PC-9 (cell line): ENCODE results near the gene FYN. TPM values are rescaled to one million over a fixed set of nuclear protein-coding genes. Genes with fewer than 3 reads are reported as not detected.

ENCODE experiments used
- BruUV-seq: library from RNA; stranded (reverse); fragments of 400-500 nt; replicated peaks from 2 replicates; lab custom pipeline; 2021; lab: Mats Ljungman, UMichigan
- CTCF ChIA-PET: fragments of 300-600 bp; sonication (Branson Sonifier 250); formaldehyde crosslinking; loops from one replicate; lab custom pipeline; 2022; ENCODE audit warnings: antibody characterized with exemption; lab: Charles Lee
- POLR2A ChIA-PET: fragments of 300-600 bp; sonication (Branson Sonifier 250); formaldehyde crosslinking; loops from one replicate; lab custom pipeline; 2022; ENCODE audit warnings: antibody characterized with exemption; ENCODE audit not compliant: unreplicated experiment; lab: Charles Lee
- DNase-seq, 2 experiments: peaks; one replicate each; pipeline versions ENCODE4 v3.0.0 to v3.0.0-alpha.2; 2015 to 2022; ENCODE audit warnings: mixed read lengths in 1 of 2
- H2AFZ ChIP-seq: fragments of 200-600 bp; sonication (generic); 2 replicates; pipeline ENCODE4 v1.8.1; 2017; ENCODE audit warnings: antibody characterized with exemption
- H3F3A ChIP-seq: fragments of 200-600 bp; sonication (generic); 2 replicates; pipeline ENCODE4 v1.8.1; 2017; ENCODE audit warnings: antibody characterized with exemption, mild to moderate bottlenecking, low read depth; ENCODE audit not compliant: insufficient read depth
- H3K27ac ChIP-seq: fragments of 200-600 bp; sonication (generic); 2 replicates; pipeline ENCODE4 v1.6.1; 2016; ENCODE audit warnings: mixed run types
- H3K27me3 ChIP-seq: fragments of 200-600 bp; sonication (generic); 2 replicates; pipeline ENCODE4 v1.6.1; 2016; ENCODE audit warnings: low read depth, mixed run types; ENCODE audit not compliant: insufficient read depth
- H3K36me3 ChIP-seq: fragments of 200-600 bp; sonication (generic); 2 replicates; pipeline ENCODE4 v1.6.1; 2016; ENCODE audit warnings: low read depth, mixed run types
- H3K4me1 ChIP-seq: fragments of 200-600 bp; sonication (generic); replicated peaks from 2 replicates; pipeline ENCODE4 v1.6.1; 2016; ENCODE audit warnings: mixed run types; ENCODE audit not compliant: insufficient read depth
- H3K4me2 ChIP-seq: fragments of 200-600 bp; sonication (generic); 2 replicates; pipeline ENCODE4 v1.6.1; 2017; ENCODE audit warnings: mixed run types
- H3K4me3 ChIP-seq: fragments of 200-600 bp; sonication (generic); 2 replicates; pipeline ENCODE4 v1.6.1; 2016; ENCODE audit warnings: mixed run types
- H3K79me2 ChIP-seq: fragments of 200-600 bp; sonication (generic); 2 replicates; pipeline ENCODE4 v1.6.1; 2017; ENCODE audit warnings: low read depth, mixed run types
- H3K9me2 ChIP-seq: fragments of 200-600 bp; sonication (generic); 2 replicates; pipeline ENCODE4 v1.8.1; 2017; ENCODE audit warnings: mild to moderate bottlenecking; ENCODE audit not compliant: insufficient read depth
- H3K9me3 ChIP-seq: fragments of 200-600 bp; sonication (generic); 2 replicates; pipeline ENCODE4 v1.8.1; 2016; ENCODE audit warnings: low read depth; ENCODE audit not compliant: insufficient read depth
- H4K20me1 ChIP-seq: fragments of 200-600 bp; sonication (generic); 2 replicates; pipeline ENCODE4 v1.8.1; 2017; ENCODE audit not compliant: insufficient read depth
- CTCF ChIP-seq: fragments of 200-600 bp; sonication (generic); conservative IDR thresholded peaks from 2 replicates; pipeline ENCODE4 v1.6.1; 2017; ENCODE audit warnings: mixed run types, antibody characterized with exemption, mild to moderate bottlenecking, moderate library complexity
- EZH2 ChIP-seq: fragments of 200-600 bp; sonication (generic); IDR thresholded peaks from 2 replicates; pipeline ENCODE4 v1.8.0; 2017; ENCODE audit warnings: antibody characterized with exemption, low read depth
- intact Hi-C: fragments of 100-400 bp; cut with micrococcal nuclease; formaldehyde crosslinking; loops from one replicate; pipeline ENCODE4 v1.10.0; 2022; ENCODE audit not compliant: unreplicated experiment
- total RNA-seq: library from RNA; stranded (reverse); gene quantifications from 2 replicates; pipeline ENCODE4 v1.2.3, GENCODE V29; 2021

Gene FYN
- total RNA-seq, 1 experiment from 2014 or later, result 53.3 TPM

GRCh38 chr6:111792241-111792640 is 81.0 kb downstream of the FYN start:
- Histone ChIP-seq H4K20me1 (no peaks in the 10 kb centered on the region), H3K4me1 (peaks cover 21% of the 10 kb centered on the region), H3F3A (no peaks in the 10 kb centered on the region), H3K79me2 (peaks cover 55% of the 10 kb centered on the region), H3K27ac (no peak overlapping the region), H2AFZ (no peak overlapping the region), H3K9me2 (no peaks in the 10 kb centered on the region; the same call in 1 of the 2 replicates), H3K27me3 (no peaks in the 10 kb centered on the region), H3K4me2 (no peak overlapping the region), H3K36me3 (peaks cover 7% of the 10 kb centered on the region; the same call in 1 of the 2 replicates), H3K4me3 (no peak overlapping the region), H3K9me3 (0 out of 2 replicates have a peak, but pooled peaks cover 4% of the 10 kb centered on the region)
- BruUV-seq, result no TSS peak
- peak in 1 of 2 experiments; percentile 5 for DNase-seq
- TF ChIP-seq CTCF, result no peak
- TF ChIP-seq EZH2, result no peak
- ChIA-PET POLR2A (no interaction called here), CTCF (no interaction called here)
- intact Hi-C loops, result no loop called here

GRCh38 chr6:111791415-111791814 is 81.8 kb downstream of the FYN start:
- Histone ChIP-seq H3K4me3 (no peak overlapping the region), H3K36me3 (peaks cover 6% of the 10 kb centered on the region; the same call in 1 of the 2 replicates), H3K79me2 (peaks cover 48% of the 10 kb centered on the region), H3K27ac (no peak overlapping the region), H3K27me3 (no peaks in the 10 kb centered on the region), H3K9me3 (0 out of 2 replicates have a peak, but pooled peaks cover 4% of the 10 kb centered on the region), H3K4me1 (peaks cover 13% of the 10 kb centered on the region), H3F3A (no peaks in the 10 kb centered on the region), H2AFZ (no peak overlapping the region), H3K4me2 (no peak overlapping the region), H3K9me2 (no peaks in the 10 kb centered on the region; the same call in 1 of the 2 replicates), H4K20me1 (no peaks in the 10 kb centered on the region)
- no peak for TF ChIP-seq EZH2
- TF ChIP-seq CTCF, result no peak
- CTCF ChIA-PET, result no interaction called here
- BruUV-seq, result no TSS peak
- intact Hi-C loops, result no loop called here
- POLR2A ChIA-PET, result interaction anchor here (0.7 kb wide), 1 partner anchor 547 kb away, joined by 8 read pairs; no protein-coding TSS in a partner anchor
- DNase-seq, result peak in 1 of 2 experiments; percentile 8

- Histone ChIP-seq H3F3A (no peaks in the 10 kb centered on the region), H3K27me3 (no peaks in the 10 kb centered on the region), H4K20me1 (no peaks in the 10 kb centered on the region), H3K27ac (no peak overlapping the region), H3K9me2 (no peaks in the 10 kb centered on the region; the same call in 1 of the 2 replicates), H3K36me3 (no peaks in the 10 kb centered on the region), H3K79me2 (peaks cover 30% of the 10 kb centered on the region; the same call in 1 of the 2 replicates), H3K4me3 (no peak overlapping the region), H3K9me3 (no peaks in the 10 kb centered on the region), H3K4me1 (no peaks in the 10 kb centered on the region), H2AFZ (no peak overlapping the region), H3K4me2 (no peak overlapping the region)
- POLR2A ChIA-PET, result no interaction called here
- CTCF ChIA-PET, result interaction anchor here (0.6 kb wide), 2 partner anchors 82 to 172 kb away, joined by 3 to 5 read pairs; no protein-coding TSS in a partner anchor
- no peak for TF ChIP-seq CTCF
- no peak for TF ChIP-seq EZH2
- intact Hi-C loops, result no loop called here
- BruUV-seq, result no TSS peak
- DNase-seq, result peak in 1 of 2 experiments; percentile 23
These were observed 83.7 kb downstream of the FYN start for GRCh38 chr6:111789598-111789997.
